NCI-H460 (cell line): ENCODE results near the gene FOXK1. TPM values are rescaled to one million over a fixed set of nuclear protein-coding genes. Genes with fewer than 3 reads are reported as not detected.
"Not testable (repeated sequence)": the region's sequence is repeated elsewhere in the genome, so short reads cannot be mapped to it uniquely, and the experiment has no call there.

ENCODE experiments used
- DNase-seq: peaks from one replicate; pipeline ENCODE4 v3.0.0-alpha.2; 2016; ENCODE audit warnings: low read depth; ENCODE audit errors: extremely low read depth
- total RNA-seq: library from RNA; depleted of rRNA; stranded (reverse); fragments of >200 nt; shearing (Covaris generic); gene quantifications from 2 replicates; pipeline ENCODE4 v1.2.3, GENCODE V29; 2014

The FOXK1 gene
- total RNA-seq, 1 experiment from 2014 or later, result 37.9 TPM

DNA sequence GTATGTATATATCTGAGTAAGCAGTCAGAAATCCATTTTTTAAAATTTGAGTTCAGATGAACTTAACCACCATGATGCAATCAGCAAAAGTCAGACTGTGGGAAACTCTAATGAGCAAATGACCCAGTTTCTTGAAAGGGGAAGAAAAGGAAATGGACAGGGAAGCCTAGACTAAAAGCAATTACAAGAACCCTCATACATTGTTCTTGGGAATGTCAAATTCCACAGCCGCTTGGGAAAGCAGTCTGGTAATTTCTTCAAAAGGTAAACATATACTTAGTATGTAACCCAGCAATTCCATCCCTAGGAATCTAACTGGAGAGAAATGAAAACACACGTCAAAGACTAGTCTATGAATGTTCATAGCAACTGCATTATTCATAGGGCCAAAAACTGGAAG is 16.4 kb upstream of the FOXK1 start:
- peak; percentile 83 for DNase-seq

DNA sequence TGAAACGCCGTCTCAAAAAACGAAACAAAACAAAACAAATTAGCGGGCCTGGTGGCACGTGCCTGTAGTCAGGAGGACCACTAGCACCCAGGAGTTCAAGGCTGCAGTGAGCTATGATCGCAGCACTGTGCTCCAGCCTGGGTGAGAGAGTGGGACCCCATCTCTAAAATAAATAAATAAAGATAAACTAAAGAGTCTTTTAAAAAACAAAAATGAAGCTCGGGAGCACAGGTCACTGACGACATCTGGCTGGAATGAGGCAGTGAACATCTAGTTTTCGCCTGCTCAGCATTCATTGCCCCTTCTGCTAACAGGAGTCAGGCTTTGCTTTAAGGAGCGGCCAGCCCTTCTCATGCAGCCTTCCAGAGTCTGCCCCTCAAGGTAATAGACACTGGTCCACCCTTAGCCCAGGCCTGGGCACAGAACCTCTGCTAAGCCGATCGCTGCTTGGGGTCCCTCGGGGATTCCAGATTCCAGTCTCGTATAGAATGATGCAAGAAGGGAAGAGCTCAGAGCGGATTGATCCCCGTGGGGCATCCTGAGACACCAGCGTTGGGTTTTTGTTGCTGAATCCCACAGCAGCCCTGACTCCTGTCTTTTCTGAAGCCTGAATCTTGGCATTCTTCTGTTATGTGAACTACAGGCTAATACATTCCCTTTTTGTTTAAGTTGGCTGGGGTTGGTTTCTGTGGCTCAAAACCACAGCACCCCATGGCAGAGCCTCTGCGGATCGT is 14.2 kb upstream of the FOXK1 start:
- peak; percentile 30 for DNase-seq

DNA sequence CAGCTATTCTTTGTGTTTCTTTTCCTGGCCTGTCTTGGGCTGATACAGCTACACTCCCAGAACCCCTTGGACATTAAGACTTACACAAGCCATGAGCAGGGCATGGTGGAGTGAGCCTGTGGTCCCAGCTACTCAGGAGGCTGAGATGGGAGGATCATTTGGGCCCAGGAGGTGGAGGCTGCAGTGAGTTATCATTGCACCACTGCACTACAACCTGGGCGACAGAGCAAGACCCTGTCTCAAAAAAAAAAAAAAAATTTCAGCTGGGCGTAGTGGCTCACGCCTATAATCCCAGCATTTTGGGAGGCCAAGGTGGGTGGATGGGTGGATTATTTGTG is 13.6 kb upstream of the FOXK1 start:
- DNase-seq, result no peak

DNA sequence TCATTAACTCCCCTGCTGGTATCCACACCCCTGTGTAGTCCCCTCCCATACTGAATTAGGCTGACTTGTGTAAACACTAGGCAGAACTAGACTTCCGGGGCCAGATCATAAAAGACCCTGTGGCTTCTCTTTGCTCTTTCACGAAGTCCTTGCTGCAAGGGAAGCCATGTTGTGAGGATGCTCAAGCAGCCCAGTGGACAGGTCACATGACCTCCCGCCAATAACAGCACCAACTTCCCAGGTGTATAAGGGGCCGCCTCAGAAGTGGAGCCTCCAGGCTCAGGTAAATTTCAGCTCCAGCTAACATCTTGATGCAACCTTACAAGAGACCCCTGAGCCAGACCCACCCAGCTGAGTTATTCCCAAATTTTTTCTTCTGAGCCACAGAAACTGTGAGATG is 11.3 kb upstream of the FOXK1 start:
- DNase-seq, result no peak

DNA sequence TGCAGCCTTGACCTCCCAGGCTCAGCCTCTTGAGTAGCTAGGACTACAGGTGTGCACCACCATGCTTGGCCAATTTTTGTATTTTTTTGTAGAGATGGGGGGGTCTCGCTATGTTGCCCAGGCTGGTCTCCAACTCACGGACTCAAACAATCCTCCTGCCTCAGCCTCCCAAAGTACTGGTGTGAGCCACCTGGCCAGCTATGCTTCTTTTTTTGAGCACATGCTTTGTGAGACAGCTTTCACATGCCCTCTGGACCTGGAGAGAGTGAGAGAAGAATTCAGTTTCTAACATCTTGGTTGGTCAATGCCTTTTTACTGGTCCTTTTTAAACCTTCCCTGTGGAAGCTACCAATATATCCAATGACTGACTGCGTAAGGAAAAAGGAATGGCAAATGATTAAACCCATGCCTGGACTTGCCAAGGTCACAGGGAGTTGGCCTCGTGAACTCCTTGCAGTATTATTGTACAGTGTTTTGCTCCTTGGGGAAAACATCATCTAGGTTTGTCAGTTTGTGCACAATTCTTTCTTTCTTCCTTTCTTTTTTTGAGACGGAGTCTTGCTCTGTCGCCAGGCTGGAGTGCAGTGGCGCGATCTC is 6.2 kb upstream of the FOXK1 start:
- DNase-seq, result no peak

DNA sequence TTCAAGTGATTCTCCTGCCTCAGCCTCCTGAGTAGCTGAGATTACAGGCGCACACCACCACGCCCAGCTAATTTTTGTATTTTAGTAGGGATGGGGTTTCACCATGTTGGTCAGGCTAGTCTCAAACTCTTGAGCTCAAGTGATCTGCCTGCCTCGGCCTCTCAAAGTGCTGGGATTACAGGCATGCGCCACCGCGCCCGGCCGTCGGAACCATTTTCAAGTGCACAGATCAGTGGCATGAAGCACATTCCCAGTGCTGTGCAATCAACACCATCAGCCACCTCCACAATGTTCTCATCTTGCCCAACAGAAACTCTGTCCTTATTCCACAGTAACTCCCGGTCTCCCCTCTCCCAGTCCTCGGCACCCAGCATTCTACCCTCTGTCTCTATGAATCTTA is 4.6 kb upstream of the FOXK1 start:
- not testable (repeated sequence) for DNase-seq

DNA sequence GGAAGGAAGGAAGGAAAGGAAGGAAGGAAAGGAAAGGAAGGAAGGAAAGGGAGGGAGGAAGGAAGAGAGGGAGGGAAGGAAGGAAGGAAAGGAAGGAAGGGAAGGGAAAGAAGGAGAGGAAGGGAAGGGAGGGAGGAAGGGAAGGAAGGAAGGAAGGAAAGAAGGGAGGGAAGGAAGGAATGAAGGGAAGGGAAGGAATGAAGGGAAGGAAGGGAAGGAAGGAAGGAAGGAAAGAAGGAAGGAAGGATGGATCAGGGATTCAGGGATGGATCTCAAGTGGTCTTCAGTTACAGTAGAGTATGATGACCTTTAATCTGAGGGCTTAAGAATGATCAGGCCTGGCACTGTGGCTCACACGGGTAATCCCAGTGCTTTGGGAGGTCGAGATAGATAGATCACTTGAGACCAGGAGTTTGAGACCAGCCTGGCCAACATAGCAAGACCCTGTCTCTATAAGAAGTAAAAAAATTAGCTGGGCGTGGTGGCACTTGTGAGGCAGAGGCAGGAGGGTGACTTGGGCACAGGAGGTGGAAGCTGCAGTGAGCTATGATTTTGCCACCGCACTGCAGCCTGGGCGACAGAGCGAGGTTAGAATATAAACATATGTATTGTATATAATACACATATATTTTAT is 760 bp upstream of the FOXK1 start:
- DNase-seq, result no peak

DNA sequence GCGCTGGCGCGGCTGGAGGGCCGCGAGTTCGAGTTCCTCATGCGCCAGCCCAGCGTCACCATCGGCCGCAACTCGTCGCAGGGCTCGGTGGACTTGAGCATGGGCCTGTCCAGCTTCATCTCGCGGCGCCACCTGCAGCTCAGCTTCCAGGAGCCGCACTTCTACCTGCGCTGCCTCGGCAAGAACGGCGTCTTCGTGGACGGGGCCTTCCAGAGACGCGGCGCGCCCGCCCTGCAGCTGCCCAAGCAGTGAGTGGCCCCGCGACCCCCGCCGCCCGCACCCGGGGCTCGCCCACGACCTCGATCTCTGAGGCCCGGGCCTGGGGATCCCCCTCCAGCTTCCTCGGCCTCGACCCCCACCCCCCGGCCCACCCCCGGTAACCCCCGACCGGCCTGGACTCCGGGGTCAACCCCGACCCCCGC is 537 bp downstream of the FOXK1 start:
- DNase-seq, result no peak

DNA sequence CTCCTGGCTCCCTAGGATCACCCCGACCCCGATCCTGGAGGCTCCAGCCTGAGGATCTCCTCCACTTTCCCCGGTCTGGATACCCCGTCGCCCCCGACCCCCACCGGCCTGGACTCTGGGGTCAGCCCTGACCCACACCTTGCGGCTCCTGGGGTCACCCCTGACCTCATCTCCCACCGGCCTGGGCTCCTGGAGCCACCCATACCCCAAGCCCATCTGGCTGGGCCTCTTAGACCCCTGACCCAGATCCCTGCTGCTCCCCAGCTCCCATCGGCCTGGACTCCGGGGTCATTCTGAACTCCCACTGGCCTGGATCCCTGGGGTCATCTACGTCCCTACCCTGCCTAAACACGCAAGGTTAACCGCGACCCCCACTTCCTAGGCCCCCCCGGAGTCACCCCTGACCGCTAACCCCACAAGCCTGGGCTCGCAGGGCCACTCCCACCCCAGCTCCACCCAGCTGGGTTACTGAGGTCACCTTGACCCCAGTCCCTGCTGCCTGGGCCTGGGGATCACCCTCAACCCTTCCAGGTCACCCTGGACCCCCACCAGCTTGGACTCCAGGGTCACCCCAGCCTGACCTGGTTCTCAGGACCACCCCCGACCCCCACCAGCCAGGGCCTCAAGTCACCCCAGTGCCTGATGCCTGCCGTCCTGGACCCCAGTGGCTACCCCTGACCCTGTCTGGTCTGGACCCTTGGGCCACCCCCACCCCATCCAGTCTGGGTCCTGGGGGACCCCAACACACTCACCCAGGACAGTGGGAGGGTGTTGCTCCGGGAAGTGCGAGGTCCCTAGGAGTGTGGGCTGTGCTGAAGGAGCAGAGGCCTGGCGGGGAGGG is 1.2 kb downstream of the FOXK1 start:
- no peak for DNase-seq

DNA sequence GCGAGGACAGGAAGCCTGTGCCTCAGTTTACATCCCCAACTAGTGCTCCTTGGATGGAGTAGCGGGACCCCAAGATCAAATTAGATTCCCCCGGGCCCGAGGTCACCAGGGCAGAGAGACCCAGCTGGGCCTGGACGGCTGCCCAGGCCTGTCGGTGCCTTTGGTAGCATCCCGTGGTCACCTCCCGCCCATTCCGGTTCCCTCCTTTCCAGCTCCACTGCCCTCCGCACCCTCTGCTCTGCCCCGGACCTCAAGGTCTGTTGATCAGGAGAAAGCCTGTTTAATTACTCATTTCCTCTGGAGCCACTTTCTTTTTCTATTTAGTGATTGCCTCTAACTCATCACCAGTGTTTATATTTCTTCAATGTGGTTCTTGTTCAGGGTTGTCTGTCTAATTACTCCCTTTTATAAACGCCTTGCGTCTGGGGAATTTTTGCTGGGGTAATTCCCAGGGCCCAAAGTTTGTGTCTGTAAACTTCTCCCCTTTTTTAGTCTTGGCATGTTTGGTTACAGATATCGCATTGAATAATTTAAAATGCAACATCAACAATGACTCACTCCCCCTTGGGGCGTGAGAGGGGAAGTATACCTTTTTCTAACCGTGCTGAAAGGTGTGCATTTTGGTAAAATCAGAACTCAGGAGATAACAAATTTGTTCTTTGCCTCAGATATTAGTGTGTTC is 1.9 kb downstream of the FOXK1 start:
- no peak for DNase-seq

DNA sequence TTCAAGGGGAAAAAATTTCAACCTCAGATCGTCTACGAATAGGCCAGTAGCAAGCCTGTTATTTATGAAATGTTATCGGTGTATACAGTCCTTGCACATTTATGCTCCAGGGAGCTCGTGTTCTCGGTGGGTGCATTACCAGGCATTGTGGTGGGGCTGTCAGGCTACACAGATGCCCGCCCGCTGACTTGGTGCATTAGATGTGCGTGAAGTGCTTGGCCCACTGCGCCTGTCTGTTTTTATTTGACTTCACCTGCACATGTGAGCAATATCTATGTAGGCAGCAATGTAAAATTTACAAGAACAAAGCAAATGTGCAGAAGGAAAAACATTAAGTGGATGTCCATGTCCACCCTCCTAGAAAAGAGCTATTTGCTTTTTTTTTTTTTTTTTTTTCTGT is 2.8 kb downstream of the FOXK1 start:
- no peak for DNase-seq

DNA sequence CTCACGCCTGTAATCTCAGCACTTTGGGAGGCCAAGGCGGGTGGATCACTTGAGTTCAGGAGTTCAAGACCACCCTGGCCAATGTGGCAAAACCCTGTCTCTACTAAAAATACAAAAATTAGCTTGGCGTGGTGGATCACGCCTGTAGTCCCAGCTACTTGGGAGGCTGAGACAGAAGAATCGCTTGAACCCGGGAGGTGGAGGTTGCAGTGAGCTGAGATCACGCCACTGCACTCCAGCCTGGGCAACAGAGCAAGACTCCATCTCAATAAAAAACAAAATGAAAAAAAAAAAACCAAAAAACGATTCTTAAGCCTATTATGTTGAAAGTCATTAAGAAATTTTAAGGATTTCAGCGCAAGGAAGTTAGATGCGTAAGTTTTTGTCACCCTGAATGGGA is 3.6 kb downstream of the FOXK1 start:
- not testable (repeated sequence) for DNase-seq

DNA sequence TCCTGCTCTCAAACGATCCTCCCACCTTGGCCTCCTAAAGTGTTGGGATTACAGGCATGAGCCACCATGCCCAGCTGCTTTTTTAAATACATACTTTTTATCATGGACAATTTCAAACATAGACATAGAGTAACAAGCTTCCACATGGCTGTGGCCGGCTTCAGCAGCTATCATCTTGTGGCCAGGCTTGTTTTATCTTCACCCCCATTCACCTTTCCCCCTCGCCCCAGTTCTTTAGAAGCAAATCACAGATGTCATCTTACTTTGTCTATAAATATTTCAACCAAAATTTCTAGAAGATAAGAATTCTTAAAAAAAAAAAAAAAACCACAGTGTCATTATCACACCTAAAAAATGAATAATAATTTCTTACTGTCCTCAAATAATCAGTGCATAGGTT is 5.9 kb downstream of the FOXK1 start:
- DNase-seq, result no peak

DNA sequence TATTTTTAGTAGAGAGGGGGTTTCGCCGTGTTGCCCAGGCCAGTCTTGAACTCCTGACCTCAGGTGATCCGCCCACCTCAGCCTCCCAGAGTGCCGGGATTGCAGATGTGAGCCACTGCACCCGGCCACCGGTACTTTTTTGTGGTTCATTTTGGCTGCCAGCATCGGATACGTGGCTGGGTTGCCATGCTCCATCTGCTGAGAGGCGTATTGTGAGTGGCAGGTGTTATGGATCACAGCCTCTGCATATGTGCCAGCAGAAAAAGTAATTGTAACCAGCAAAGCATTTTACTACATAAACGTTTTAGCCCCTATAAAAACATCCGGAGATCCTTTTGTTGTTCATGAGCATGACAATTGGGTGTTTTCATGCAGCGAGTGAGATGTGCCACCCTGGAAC is 7.1 kb downstream of the FOXK1 start:
- no peak for DNase-seq

DNA sequence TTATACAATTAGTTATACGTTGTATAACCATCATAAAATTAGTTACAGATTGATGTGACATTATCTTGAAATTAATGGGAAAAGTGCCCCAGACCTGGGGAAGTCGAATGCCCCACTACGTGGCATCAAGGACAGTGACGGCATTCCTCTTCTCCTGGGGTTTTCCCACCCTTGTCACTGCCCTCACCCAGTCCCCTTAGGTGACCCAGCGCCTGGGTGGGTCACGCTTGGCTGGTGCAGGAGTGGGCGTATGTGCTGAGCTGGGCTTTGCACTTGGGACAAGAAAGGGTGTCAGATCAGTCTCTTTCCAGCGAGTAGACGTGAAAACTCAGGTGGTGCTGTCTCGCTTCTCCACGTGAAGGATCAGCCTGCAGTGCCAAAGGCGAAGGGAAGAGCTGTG is 7.6 kb downstream of the FOXK1 start:
- no peak for DNase-seq

DNA sequence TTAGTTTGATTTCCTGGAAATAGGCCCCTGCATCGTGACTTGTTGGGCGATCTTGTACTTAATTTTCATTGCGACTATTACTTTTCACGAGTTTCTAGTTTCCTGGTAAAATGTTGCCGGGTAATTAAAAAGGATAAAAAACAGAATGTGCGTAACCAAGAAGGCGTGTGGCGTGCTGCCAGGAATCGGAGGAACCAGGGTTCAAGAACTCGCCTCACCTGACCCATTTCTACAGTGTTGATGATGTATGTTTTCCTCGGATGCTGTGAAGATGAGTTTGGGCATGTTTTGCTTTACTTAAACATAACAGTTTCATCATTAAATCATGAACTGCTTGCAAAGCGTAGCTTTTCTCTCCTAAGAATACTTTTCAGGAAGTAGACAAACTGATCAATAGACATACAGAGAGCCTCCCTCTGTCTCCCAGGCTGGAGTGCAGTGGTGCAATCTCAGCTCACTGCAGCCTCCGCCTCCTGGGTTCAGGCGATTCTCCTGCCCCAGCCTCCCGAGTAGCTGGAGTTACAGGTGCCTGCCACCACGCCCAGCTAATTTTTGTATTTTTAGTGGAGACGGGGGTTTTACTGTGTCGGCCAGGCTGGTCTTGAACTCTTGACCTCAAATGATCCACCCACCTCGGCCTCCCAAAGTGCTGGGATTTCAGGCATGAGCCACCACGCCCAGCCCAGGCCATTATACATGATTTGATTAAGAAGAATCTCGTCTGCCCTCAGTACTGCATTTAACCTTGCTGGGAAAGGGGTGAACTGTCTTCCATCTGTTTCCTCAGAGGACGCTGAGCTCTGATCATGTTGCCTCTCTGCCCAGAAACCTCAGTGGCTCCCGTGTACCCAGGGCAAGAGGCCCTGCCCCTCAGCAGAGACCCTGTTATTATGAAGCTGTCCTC is 9.1 kb downstream of the FOXK1 start:
- no peak for DNase-seq

DNA sequence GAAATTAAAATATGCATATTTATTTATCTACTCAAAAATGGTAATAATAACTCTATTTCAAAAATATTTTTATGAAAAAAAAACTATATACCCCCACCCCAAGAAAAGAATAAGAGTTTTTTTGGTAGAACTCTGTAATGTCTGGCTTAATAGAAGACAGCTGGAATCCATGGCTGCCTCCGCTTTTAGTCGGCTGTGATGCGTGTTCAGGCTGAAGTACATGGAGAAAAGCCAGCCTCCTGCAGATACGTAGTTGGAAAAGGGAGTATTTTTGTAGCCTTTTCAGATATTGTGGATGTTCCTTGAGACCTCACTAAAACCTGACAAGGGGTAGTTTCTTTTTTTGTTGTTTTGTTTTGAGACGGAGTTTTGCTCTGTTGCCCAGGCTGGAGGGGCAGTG is 10.0 kb downstream of the FOXK1 start:
- DNase-seq, result no peak

DNA sequence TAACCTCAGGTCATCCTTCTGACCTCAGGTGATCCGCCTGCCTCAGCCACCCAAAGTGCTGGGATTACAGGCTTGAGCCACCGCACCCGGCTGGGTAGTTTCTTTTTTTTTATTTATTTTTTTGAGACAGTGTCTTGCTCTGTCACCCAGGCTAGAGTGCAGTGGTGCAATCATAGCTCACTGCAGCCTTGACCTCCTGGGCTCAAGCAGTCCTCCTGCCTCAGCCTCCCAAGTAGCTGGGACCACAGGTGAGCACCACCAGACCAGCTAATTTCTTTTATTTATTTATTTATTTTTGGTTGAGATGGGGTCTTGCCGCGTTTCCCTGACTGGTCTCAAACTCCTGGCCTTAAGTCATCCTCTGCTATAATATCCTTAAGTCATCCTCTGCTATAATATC is 10.5 kb downstream of the FOXK1 start:
- not testable (repeated sequence) for DNase-seq

DNA sequence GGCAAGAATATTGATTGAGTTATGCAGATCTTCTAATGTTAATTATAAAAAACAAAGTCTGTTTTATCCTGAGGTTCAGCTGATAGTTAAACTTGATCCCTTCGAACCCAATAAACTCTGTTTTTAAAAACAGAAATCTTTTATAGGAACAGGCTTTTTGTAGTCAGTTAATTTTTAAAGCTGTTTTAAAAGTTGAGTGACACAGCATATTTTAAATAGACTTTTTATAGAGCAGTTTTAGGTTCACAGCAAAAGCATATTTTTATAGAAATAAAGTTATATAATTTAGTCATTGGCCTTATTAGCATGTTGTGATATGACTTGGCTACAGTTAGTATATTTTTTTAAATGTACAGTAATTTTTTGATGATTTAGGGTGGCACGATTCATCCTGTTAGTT is 11.1 kb downstream of the FOXK1 start:
- DNase-seq, result no peak

DNA sequence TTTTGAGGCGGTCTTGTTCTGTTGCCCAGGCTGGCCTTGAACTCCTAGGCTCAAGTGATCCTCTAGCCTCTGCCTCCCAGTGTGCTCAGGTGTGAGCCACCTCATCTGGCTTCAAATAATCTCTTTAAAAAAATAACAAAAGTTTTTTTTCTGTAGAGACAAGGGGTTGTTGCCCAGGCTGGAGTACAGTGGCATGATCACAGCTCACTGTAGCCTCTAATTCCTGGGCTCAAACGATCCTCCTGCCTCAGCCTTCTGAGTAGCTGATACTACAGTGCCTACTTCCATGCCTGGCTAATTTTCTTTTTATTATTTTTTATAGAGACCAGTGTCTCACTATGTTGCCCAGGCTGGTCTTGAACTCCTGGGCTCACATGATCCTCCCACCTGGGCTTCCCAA is 11.7 kb downstream of the FOXK1 start:
- DNase-seq, result no peak
